Neural cell (in vitro differentiated cells): ENCODE data around the gene LARP1. TPM values are rescaled to one million over a fixed set of nuclear protein-coding genes. Genes with fewer than 3 reads are reported as not detected.
"Not testable (repeated sequence)": the region's sequence is repeated elsewhere in the genome, so short reads cannot be mapped to it uniquely, and the experiment has no call there.

ENCODE experiments used
- H2AFZ ChIP-seq: fragments of 200-600, 300-800 bp; sonication (generic), shearing (Covaris generic); 2 replicates; pipeline ENCODE4 v1.6.0; 2014; ENCODE audit warnings: low read depth, mild to moderate bottlenecking, antibody characterized with exemption, low read length, moderate library complexity
- H3F3A ChIP-seq: fragments of 200-600 bp; shearing (Covaris generic); 2 replicates; pipeline ENCODE4 v1.6.1; 2016; ENCODE audit warnings: mild to moderate bottlenecking, moderate library complexity, mixed read lengths, antibody characterized with exemption, low read length; ENCODE audit not compliant: insufficient read depth, poor library complexity, severe bottlenecking
- H3K27ac ChIP-seq: fragments of 200-600, 300-800 bp; sonication (generic), shearing (Covaris generic); 2 replicates; pipeline ENCODE4 v1.5.1; 2014; ENCODE audit warnings: mild to moderate bottlenecking, low read length, moderate library complexity
- H3K27me3 ChIP-seq: fragments of 300-800, 200-600 bp; sonication (generic), shearing (Covaris generic); 2 replicates; pipeline ENCODE4 v1.6.0; 2014; ENCODE audit warnings: mild to moderate bottlenecking, low read depth, low read length, moderate library complexity; ENCODE audit not compliant: insufficient read depth
- H3K36me3 ChIP-seq: fragments of 300-800, 200-600 bp; sonication (generic), shearing (Covaris generic); 2 replicates; pipeline ENCODE4 v1.5.1; 2014; ENCODE audit warnings: mild to moderate bottlenecking, antibody characterized with exemption, low read length, moderate library complexity; ENCODE audit not compliant: insufficient read depth
- H3K4me2 ChIP-seq: fragments of 300-800, 200-600 bp; sonication (generic), shearing (Covaris generic); 2 replicates; pipeline ENCODE4 v1.6.0; 2014; ENCODE audit warnings: mild to moderate bottlenecking, low read length
- H3K4me3 ChIP-seq: fragments of 300-800, 200-600 bp; sonication (generic), shearing (Covaris generic); 2 replicates; pipeline ENCODE4 v1.5.1; 2014; ENCODE audit warnings: mild to moderate bottlenecking, low read length, moderate library complexity
- H3K79me2 ChIP-seq: fragments of 200-600 bp; shearing (Covaris generic); replicated peaks from 2 replicates; pipeline ENCODE4 v1.6.0; 2014; ENCODE audit warnings: mild to moderate bottlenecking, low read length, moderate library complexity; ENCODE audit not compliant: insufficient read depth
- H3K9ac ChIP-seq: fragments of 300-800, 200-600 bp; sonication (generic), shearing (Covaris generic); 2 replicates; pipeline ENCODE4 v1.6.1; 2016; ENCODE audit warnings: mild to moderate bottlenecking, low read length, mixed read lengths
- H3K9me2 ChIP-seq: fragments of 200-600 bp; shearing (Covaris generic); 2 replicates; pipeline ENCODE4 v1.6.1; 2016; ENCODE audit warnings: mild to moderate bottlenecking, low read length, mixed read lengths; ENCODE audit not compliant: insufficient read depth
- H3K9me3 ChIP-seq: fragments of 200-600, 300-800 bp; sonication (generic), shearing (Covaris generic); 2 replicates; pipeline ENCODE4 v1.6.1; 2016; ENCODE audit warnings: mild to moderate bottlenecking, mixed run types, low read length, moderate library complexity, mixed read lengths
- H4K20me1 ChIP-seq: fragments of 200-600 bp; shearing (Covaris generic); 2 replicates; pipeline ENCODE4 v1.6.1; 2016; ENCODE audit warnings: mild to moderate bottlenecking, mixed run types; ENCODE audit not compliant: insufficient read depth
- EP300 ChIP-seq: fragments of 450-650 bp; conservative IDR thresholded peaks from 2 replicates; pipeline ENCODE4 v1.6.1; 2014; ENCODE audit warnings: antibody characterized with exemption, mild to moderate bottlenecking, moderate library complexity; ENCODE audit not compliant: poor library complexity, severe bottlenecking
- EZH2 ChIP-seq: fragments of 200-600, 300-800 bp; shearing (Covaris generic), sonication (generic); IDR thresholded peaks from 2 replicates; pipeline ENCODE4 v1.6.1; 2014; ENCODE audit warnings: antibody characterized with exemption, low read length, borderline replicate concordance, mild to moderate bottlenecking; ENCODE audit not compliant: insufficient read depth, poor library complexity, severe bottlenecking
- MXI1 ChIP-seq: fragments of 450-650 bp; conservative IDR thresholded peaks from 2 replicates; pipeline ENCODE4 v1.6.1; 2014; ENCODE audit warnings: antibody characterized with exemption, mild to moderate bottlenecking; ENCODE audit not compliant: poor library complexity, severe bottlenecking
- POLR2AphosphoS5 ChIP-seq: IDR thresholded peaks from 2 replicates; pipeline ENCODE4 v1.6.1; 2012
- RAD21 ChIP-seq: fragments of 450-650 bp; conservative IDR thresholded peaks from 2 replicates; pipeline ENCODE4 v1.6.1; 2014; ENCODE audit warnings: antibody characterized with exemption, mild to moderate bottlenecking, moderate library complexity
- SMC3 ChIP-seq: fragments of 450-650 bp; conservative IDR thresholded peaks from 2 replicates; pipeline ENCODE4 v1.6.1; 2014; ENCODE audit warnings: antibody characterized with exemption, mild to moderate bottlenecking, moderate library complexity; ENCODE audit not compliant: poor library complexity
- TAF1 ChIP-seq: IDR thresholded peaks from 2 replicates; pipeline ENCODE4 v1.6.1; 2012; ENCODE audit warnings: low read depth
- polyA plus RNA-seq: library from polyadenylated mRNA; depleted of rRNA; stranded (reverse); fragments of >200 nt; gene quantifications from 2 replicates; pipeline ENCODE4 v1.2.3, GENCODE V29; 2014
- TF ChIP-seq, protein P1 (sequence below): IDR thresholded peaks from 2 replicates; pipeline ENCODE4 v1.6.1; 2012; ENCODE audit warnings: borderline replicate concordance
- TF ChIP-seq, protein P2 (sequence below): fragments of 450-650 bp; IDR thresholded peaks from 2 replicates; pipeline ENCODE4 v1.5.1; 2014; ENCODE audit warnings: antibody characterized with exemption, mild to moderate bottlenecking, moderate library complexity; ENCODE audit not compliant: poor library complexity, severe bottlenecking

LARP1 gene
- polyA plus RNA-seq, 1 donor from 2014 or later: 36.1 TPM

DNA sequence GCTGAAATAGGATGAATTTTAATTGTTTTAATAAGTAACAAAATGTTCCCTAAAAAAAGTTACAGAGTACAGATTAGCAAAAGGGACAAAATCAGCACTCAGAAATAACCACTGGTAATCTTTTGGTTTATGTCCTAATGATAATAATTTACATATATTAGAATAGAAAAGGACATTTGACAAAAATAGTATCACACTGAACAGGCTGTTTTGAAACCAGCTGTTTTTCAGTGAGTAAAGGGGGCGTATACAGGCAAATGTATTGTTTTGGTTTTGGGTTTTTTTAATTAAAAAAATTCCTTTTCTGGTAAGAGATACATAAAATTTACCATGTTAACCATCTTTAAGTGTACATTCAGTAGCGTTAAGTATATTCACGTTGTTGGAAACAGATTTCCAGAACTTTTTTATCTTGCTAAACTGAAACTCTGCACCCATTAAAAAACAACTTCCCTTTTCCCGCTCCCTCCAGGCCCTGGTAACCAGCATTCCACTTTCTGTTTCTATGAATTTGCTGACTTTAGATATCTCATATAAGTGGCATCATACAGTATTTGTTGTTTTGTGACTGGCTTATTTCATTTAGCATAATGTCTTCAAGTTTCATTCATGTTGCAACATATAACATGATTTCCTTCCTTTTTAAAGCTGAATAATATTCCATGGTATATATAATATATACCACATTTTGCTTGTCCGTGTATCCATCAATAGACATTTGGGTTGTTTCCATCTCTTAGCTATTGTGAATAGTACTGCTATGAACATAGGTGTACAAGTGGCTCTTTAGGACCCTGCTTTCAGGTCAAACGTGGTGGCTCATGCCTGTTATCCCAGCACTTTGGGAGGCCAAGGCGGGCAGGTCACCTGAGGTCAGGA lies 20.6 kb upstream of the LARP1 start:
- Histone ChIP-seq H3K9me2 (no peaks in the 10 kb centered on the region), H4K20me1 (no peaks in the 10 kb centered on the region), H3K9ac (no peak overlapping the region), H3K4me3 (no peak overlapping the region), H3K79me2 (no peaks in the 10 kb centered on the region), H3K9me3 (no peaks in the 10 kb centered on the region), H3F3A (no peaks in the 10 kb centered on the region), H2AFZ (no peak overlapping the region), H3K27me3 (no peaks in the 10 kb centered on the region), H3K4me2 (no peak overlapping the region), H3K27ac (no peak overlapping the region), H3K36me3 (no peaks in the 10 kb centered on the region)
- no peak for TF ChIP-seq EZH2
- no peak for TF ChIP-seq RAD21
- TF ChIP-seq, protein P1, sequence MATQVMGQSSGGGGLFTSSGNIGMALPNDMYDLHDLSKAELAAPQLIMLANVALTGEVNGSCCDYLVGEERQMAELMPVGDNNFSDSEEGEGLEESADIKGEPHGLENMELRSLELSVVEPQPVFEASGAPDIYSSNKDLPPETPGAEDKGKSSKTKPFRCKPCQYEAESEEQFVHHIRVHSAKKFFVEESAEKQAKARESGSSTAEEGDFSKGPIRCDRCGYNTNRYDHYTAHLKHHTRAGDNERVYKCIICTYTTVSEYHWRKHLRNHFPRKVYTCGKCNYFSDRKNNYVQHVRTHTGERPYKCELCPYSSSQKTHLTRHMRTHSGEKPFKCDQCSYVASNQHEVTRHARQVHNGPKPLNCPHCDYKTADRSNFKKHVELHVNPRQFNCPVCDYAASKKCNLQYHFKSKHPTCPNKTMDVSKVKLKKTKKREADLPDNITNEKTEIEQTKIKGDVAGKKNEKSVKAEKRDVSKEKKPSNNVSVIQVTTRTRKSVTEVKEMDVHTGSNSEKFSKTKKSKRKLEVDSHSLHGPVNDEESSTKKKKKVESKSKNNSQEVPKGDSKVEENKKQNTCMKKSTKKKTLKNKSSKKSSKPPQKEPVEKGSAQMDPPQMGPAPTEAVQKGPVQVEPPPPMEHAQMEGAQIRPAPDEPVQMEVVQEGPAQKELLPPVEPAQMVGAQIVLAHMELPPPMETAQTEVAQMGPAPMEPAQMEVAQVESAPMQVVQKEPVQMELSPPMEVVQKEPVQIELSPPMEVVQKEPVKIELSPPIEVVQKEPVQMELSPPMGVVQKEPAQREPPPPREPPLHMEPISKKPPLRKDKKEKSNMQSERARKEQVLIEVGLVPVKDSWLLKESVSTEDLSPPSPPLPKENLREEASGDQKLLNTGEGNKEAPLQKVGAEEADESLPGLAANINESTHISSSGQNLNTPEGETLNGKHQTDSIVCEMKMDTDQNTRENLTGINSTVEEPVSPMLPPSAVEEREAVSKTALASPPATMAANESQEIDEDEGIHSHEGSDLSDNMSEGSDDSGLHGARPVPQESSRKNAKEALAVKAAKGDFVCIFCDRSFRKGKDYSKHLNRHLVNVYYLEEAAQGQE: no peak
- TF ChIP-seq EP300: no peak
- TF ChIP-seq POLR2AphosphoS5: no peak
- TF ChIP-seq SMC3: no peak
- no peak for TF ChIP-seq MXI1
- TF ChIP-seq TAF1: no peak
- TF ChIP-seq, protein P2, sequence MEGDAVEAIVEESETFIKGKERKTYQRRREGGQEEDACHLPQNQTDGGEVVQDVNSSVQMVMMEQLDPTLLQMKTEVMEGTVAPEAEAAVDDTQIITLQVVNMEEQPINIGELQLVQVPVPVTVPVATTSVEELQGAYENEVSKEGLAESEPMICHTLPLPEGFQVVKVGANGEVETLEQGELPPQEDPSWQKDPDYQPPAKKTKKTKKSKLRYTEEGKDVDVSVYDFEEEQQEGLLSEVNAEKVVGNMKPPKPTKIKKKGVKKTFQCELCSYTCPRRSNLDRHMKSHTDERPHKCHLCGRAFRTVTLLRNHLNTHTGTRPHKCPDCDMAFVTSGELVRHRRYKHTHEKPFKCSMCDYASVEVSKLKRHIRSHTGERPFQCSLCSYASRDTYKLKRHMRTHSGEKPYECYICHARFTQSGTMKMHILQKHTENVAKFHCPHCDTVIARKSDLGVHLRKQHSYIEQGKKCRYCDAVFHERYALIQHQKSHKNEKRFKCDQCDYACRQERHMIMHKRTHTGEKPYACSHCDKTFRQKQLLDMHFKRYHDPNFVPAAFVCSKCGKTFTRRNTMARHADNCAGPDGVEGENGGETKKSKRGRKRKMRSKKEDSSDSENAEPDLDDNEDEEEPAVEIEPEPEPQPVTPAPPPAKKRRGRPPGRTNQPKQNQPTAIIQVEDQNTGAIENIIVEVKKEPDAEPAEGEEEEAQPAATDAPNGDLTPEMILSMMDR: no peak

DNA sequence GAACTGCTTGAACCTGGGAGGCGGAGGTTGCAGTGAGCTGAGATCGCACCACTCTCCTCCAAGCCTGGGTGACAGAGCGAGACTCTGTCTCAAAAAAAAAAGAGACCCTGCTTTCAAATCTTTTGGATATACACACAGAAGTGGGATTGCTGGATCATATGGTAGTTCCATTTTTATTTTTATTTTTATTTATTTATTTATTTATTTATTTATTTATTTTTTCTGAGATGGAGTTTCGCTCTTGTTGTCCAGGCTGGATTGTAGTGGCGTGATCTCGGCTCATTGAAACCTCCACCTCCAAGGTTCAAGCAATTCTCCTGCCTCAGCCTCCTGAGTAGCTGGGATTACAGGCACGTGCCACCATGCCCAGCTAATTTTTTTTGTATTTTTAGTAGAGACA lies 19.8 kb upstream of the LARP1 start:
- not testable (repeated sequence) for H3K9me3 ChIP-seq, H3K4me2 ChIP-seq, H3F3A ChIP-seq, H3K79me2 ChIP-seq, H3K9me2 ChIP-seq, H3K36me3 ChIP-seq, H3K27ac ChIP-seq, H2AFZ ChIP-seq, H3K4me3 ChIP-seq, H4K20me1 ChIP-seq, H3K27me3 ChIP-seq, H3K9ac ChIP-seq

DNA sequence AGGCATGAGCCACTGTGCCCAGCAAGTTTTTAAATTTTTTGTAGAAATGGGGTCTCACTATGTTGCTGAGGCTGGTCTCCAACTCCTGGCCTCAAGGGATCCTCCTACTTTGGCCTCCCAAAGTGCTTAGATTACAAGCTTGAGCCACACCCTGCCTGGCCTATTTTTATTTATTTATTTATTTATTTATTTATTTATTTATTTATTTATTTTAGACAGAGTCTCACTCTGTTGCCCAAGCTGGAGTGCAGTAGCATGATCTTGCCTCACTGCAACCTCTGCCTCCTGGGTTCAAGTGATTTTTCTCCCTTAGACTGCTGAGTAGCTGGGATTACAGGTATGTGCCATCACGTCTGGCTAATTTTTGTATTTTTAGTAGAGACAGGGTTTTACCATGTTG lies 18.8 kb upstream of the LARP1 start:
- H3K4me2 ChIP-seq, H2AFZ ChIP-seq, H3K4me3 ChIP-seq, H3K27me3 ChIP-seq, H3K36me3 ChIP-seq, H3K27ac ChIP-seq, H3K79me2 ChIP-seq, H4K20me1 ChIP-seq, H3K9me3 ChIP-seq, H3K9me2 ChIP-seq, H3F3A ChIP-seq, H3K9ac ChIP-seq: not testable (repeated sequence)
